Activated CD4-positive, alpha-beta T cell treated with anti-CD3 and anti-CD28 coated beads for 36 hours (primary cell): ENCODE data around the gene CTBS. TPM values are rescaled to one million over a fixed set of nuclear protein-coding genes. Genes with fewer than 3 reads are reported as not detected.

Source experiments
- ATAC-seq: fragments of 200-7000 bp; cut with Tn5 transposase; one replicate; pipeline ENCODE4 v1.10.0; 2021; ENCODE audit warnings: mild to moderate bottlenecking, moderate library complexity
- CTCF ChIA-PET: fragments of 350-600 bp; sonication (Branson Sonifier 250); formaldehyde crosslinking; loops from one replicate; lab custom pipeline; 2021; ENCODE audit warnings: antibody characterized with exemption; lab: Charles Lee
- POLR2A ChIA-PET: fragments of 350-600 bp; sonication (Branson Sonifier 250); formaldehyde crosslinking; loops from one replicate; lab custom pipeline; 2021; ENCODE audit warnings: antibody characterized with exemption, inconsistent platforms; lab: Charles Lee
- DNase-seq: peaks from one replicate; pipeline ENCODE4 v3.0.0-alpha.2; 2020
- H3K27ac Mint-ChIP-seq: one replicate; pipeline ENCODE4 v1.8.0; 2021; ENCODE audit warnings: mixed read lengths
- H3K27me3 Mint-ChIP-seq: one replicate; pipeline ENCODE4 v1.8.0; 2021; ENCODE audit warnings: mixed read lengths
- H3K36me3 Mint-ChIP-seq: one replicate; pipeline ENCODE4 v1.8.0; 2021; ENCODE audit warnings: low read depth, mixed read lengths
- H3K4me1 Mint-ChIP-seq: one replicate; pipeline ENCODE4 v1.8.0; 2021; ENCODE audit warnings: mixed read lengths
- H3K4me3 Mint-ChIP-seq: one replicate; pipeline ENCODE4 v1.8.0; 2021; ENCODE audit warnings: mild to moderate bottlenecking, moderate library complexity, mixed read lengths
- H3K9me3 Mint-ChIP-seq: one replicate; pipeline ENCODE4 v1.8.0; 2021; ENCODE audit warnings: low read depth, mixed read lengths
- intact Hi-C, 2 experiments: fragments of 100-400 bp; cut with DNase I in 1 of 2; cut with micrococcal nuclease in 1 of 2; formaldehyde crosslinking; loops; one replicate each; pipeline versions ENCODE4 v1.14.2 to v1.15.1; 2022 to 2024; cut with DNase I, micrococcal nuclease
- total RNA-seq, 2 experiments: library from RNA; stranded (reverse); gene quantifications; one replicate each; pipeline ENCODE4 v1.2.3, GENCODE V29; 2021

Gene CTBS
- total RNA-seq = 10 to 100 TPM; 13.5 to 17.3 TPM

- peak; percentile 85 for ATAC-seq
- CTCF ChIA-PET = interaction anchor here (0.9 to 2.9 kb wide), 9 partner anchors 10 to 685 kb away, joined by 3 to 28 read pairs (median 5); partner anchors contain the start of genes C1orf52, GNG5 and SPATA1
Measured at GRCh38 chr1:84573967-84574842, at the start of gene CTBS. CTBS (minus strand) TSS chr1:84574440; CDS start chr1:84574415, 25 bp downstream.

DNA sequence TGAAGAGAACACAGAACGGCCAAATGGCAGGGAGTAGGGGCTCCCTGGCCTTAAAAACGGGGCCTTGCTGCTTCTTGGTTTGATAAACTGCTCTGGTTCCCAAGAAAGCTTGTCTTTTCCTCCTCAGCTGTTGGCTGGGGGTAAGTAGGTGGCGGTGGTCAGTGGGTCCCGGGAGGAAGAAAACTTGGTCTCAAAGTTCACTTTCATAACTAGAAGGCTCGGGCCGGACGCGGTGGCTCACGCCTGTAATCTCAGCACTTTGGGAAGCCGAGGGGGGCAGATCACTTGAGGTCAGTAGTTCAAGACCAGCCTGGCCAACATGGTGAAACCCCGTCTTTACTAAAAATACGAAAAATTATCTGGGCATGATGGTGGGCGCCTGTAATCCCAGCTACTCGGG, 47.3 kb upstream of the CTBS start:
- CTCF ChIA-PET = interaction anchor here (0.8 to 5.1 kb wide), 6 partner anchors 26 to 187 kb away, joined by 3 to 31 read pairs (median 4); no protein-coding TSS in a partner anchor
- H3K9me3 Mint-ChIP-seq = no peaks in the 10 kb centered on the region
- no peak overlapping the region for H3K4me3 Mint-ChIP-seq
- no peaks in the 10 kb centered on the region for H3K27me3 Mint-ChIP-seq
- no peaks in the 10 kb centered on the region for H3K36me3 Mint-ChIP-seq
- POLR2A ChIA-PET = no interaction called here
- ATAC-seq = no peak
- intact Hi-C loops = loop anchor here (1.0 to 10.0 kb wide), 10 partner anchors 71 to 687 kb away; partner anchors contain the start of genes PRKACB (in 1 of the 2), RPF1 (in 1 of the 2), SSX2IP (in 1 of the 2) and TTLL7 (in 1 of the 2)
- no peak for DNase-seq
- H3K4me1 Mint-ChIP-seq = peaks cover 20% of the 10 kb centered on the region
- no peak overlapping the region for H3K27ac Mint-ChIP-seq

More at GRCh38 chr1:84573967-84574842, at the start of gene CTBS:
- POLR2A ChIA-PET = interaction anchor here (0.6 to 2.3 kb wide), 11 partner anchors 23 to 702 kb away, joined by 3 to 20 read pairs (median 5); partner anchors contain the start of genes BCL10, GNG5 and SPATA1
- Mint-ChIP-seq H3K9me3 (no peaks in the 10 kb centered on the region), H3K4me3 (peak within 1 kb of the TSS; percentile 97), H3K27ac (peak within 1 kb of the TSS; percentile 99), H3K36me3 (peaks cover 28% of the 10 kb centered on the region), H3K27me3 (no peaks in the 10 kb centered on the region), H3K4me1 (peaks cover 45% of the 10 kb centered on the region)
- DNase-seq = peak; percentile 94
- intact Hi-C loops = loop anchor here (1.0 to 5.0 kb wide), 14 partner anchors 25 to 703 kb away; partner anchors contain the start of genes BCL10 (in 2 of the 2), GNG5 (in 2 of the 2), RPF1 (in 2 of the 2) and SPATA1 (in 2 of the 2)

GRCh38 chr1:84620720-84621313, 46.6 kb upstream of the CTBS start:
- Mint-ChIP-seq H3K4me3 (peak overlapping the region; percentile 80), H3K36me3 (no peaks in the 10 kb centered on the region), H3K27me3 (no peaks in the 10 kb centered on the region), H3K27ac (peak overlapping the region; percentile 91), H3K9me3 (no peaks in the 10 kb centered on the region), H3K4me1 (peaks cover 20% of the 10 kb centered on the region)
- ATAC-seq (peak; percentile 90), DNase-seq (peak; percentile 91)
- intact Hi-C loops = loop anchor here (1.0 to 10.0 kb wide), 14 partner anchors 47 to 686 kb away; partner anchors contain the start of genes RPF1 (in 2 of the 2), CTBS (in 1 of the 2), GNG5 (in 1 of the 2) and PRKACB (in 1 of the 2)
- CTCF ChIA-PET = interaction anchor here (0.6 to 5.1 kb wide), 34 partner anchors 13 to 477 kb away, joined by 3 to 31 read pairs (median 4); partner anchors contain the start of genes CTBS, GNG5, PRKACB and RPF1
- POLR2A ChIA-PET = interaction anchor here (1.0 to 1.3 kb wide), 2 partner anchors 47 to 115 kb away, joined by 5 to 7 read pairs; partner anchors contain the start of genes CTBS, GNG5 and SPATA1

- ATAC-seq (peak; percentile 69), DNase-seq (peak; percentile 83)
- Mint-ChIP-seq H3K27ac (peak overlapping the region; percentile 84), H3K36me3 (no peaks in the 10 kb centered on the region), H3K27me3 (no peaks in the 10 kb centered on the region), H3K4me1 (peaks cover 20% of the 10 kb centered on the region), H3K4me3 (peak overlapping the region; percentile 48), H3K9me3 (peaks cover under 1% of the 10 kb centered on the region)
- intact Hi-C loops = loop anchor here (1.0 to 10.0 kb wide), 16 partner anchors 20 to 685 kb away; partner anchors contain the start of genes SSX2IP (in 2 of the 2), CTBS (in 1 of the 2), GNG5 (in 1 of the 2) and PRKACB (in 1 of the 2)
- POLR2A ChIA-PET = interaction anchor here (0.5 to 1.4 kb wide), 4 partner anchors 8 to 1776 kb away, joined by 4 to 12 read pairs (median 4); partner anchors contain the start of gene CTBS
- CTCF ChIA-PET = interaction anchor here (0.7 to 5.1 kb wide), 24 partner anchors 13 to 476 kb away, joined by 3 to 31 read pairs (median 4); partner anchors contain the start of genes CTBS, PRKACB and RPF1
Measured at GRCh38 chr1:84619383-84620102, 45.3 kb upstream of the CTBS start.

DNA sequence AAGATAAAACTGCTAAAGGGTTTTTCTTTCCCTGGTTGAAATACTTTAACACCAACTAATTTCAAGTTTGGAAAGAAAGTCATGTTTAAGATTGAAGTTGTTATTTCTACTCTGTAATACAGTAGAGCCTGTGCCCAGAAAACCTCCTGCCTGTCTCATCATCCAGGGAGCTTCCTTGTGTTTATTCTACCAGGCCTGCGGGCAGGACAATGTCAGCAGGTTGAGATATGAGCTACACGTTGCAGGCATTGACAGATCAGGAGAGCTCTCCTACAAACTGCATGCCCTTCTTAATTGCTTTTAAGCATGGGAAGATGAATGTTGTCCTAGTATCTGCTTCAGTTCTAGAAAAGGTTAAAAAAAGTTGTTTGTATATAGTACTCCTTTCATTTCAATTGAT, 43.1 kb upstream of the CTBS start:
- ChIA-PET CTCF (no interaction called here), POLR2A (no interaction called here)
- no peak for ATAC-seq
- Mint-ChIP-seq H3K4me1 (peaks cover 20% of the 10 kb centered on the region), H3K36me3 (no peaks in the 10 kb centered on the region), H3K4me3 (no peak overlapping the region), H3K27me3 (no peaks in the 10 kb centered on the region), H3K9me3 (peaks cover 5% of the 10 kb centered on the region), H3K27ac (no peak overlapping the region)
- DNase-seq = no peak
- intact Hi-C loops = no loop called here

DNA sequence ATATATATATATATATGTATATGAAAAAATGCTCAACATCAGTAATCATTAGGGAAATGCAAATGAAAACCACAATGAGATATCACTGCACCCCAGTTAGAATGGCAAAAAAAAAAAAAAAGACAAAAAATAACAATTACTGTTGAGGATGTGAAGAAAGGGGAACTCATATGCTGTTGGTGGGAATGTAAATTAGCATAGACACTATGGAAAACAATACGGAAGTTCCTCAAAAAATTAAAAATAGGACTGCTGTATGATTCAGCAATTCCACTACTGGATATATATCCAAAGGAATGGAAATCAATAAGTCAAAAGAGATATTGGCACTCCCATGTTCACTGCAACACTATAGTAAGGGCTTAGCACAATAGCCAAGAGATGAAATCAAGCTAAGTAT, 41.5 kb upstream of the CTBS start:
- Mint-ChIP-seq H3K4me1 (peaks cover 23% of the 10 kb centered on the region), H3K36me3 (no peaks in the 10 kb centered on the region), H3K27me3 (peaks cover 2% of the 10 kb centered on the region), H3K4me3 (no peak overlapping the region), H3K9me3 (peaks cover 7% of the 10 kb centered on the region), H3K27ac (no peak overlapping the region)
- DNase-seq (no peak), ATAC-seq (no peak)
- CTCF ChIA-PET = interaction anchor here (0.7 kb wide), 1 partner anchor 37 kb away, joined by 3 read pairs; no protein-coding TSS in a partner anchor
- intact Hi-C loops = no loop called here
- POLR2A ChIA-PET = no interaction called here

- intact Hi-C loops = no loop called here
- DNase-seq (no peak), ATAC-seq (no peak)
- no peak overlapping the region for H3K4me3 Mint-ChIP-seq
- H3K36me3 Mint-ChIP-seq = no peaks in the 10 kb centered on the region
- H3K27me3 Mint-ChIP-seq = peaks cover 2% of the 10 kb centered on the region
- POLR2A ChIA-PET = no interaction called here
- CTCF ChIA-PET = interaction anchor here (0.6 to 1.1 kb wide), 5 partner anchors 13 to 705 kb away, joined by 3 to 4 read pairs (median 3); no protein-coding TSS in a partner anchor
- peaks cover 8% of the 10 kb centered on the region for H3K9me3 Mint-ChIP-seq
- H3K4me1 Mint-ChIP-seq = peaks cover 9% of the 10 kb centered on the region
- no peak overlapping the region for H3K27ac Mint-ChIP-seq
Measured at GRCh38 chr1:84613887-84614286, 39.6 kb upstream of the CTBS start.

DNA sequence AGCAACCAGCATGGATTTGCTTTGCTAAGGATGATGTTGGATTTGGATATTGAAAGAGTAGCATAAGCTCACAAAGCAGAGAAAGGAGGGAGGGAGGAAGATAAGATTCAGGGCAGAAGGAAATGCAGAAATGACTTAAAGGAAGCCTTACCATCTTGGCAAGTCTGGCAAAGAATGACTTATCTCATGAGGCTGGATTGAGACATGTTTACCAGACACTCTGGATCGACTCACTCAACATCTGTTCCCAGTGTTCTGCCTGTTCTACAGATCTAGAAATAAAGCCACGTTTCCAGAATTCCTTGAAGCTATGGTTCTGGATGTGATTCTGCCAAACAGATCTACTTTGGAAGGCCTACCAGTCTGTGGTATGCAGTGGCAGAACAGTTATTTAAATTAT, 38.8 kb upstream of the CTBS start:
- H3K27ac Mint-ChIP-seq = no peak overlapping the region
- H3K27me3 Mint-ChIP-seq = peaks cover 2% of the 10 kb centered on the region
- H3K4me3 Mint-ChIP-seq = no peak overlapping the region
- H3K9me3 Mint-ChIP-seq = peaks cover 8% of the 10 kb centered on the region
- ChIA-PET CTCF (interaction anchor here (0.9 to 1.1 kb wide), 2 partner anchors 11 to 171 kb away, joined by 3 read pairs; no protein-coding TSS in a partner anchor), POLR2A (no interaction called here)
- DNase-seq (no peak), ATAC-seq (no peak)
- intact Hi-C loops = no loop called here
- H3K36me3 Mint-ChIP-seq = no peaks in the 10 kb centered on the region
- peaks cover 9% of the 10 kb centered on the region for H3K4me1 Mint-ChIP-seq

DNA sequence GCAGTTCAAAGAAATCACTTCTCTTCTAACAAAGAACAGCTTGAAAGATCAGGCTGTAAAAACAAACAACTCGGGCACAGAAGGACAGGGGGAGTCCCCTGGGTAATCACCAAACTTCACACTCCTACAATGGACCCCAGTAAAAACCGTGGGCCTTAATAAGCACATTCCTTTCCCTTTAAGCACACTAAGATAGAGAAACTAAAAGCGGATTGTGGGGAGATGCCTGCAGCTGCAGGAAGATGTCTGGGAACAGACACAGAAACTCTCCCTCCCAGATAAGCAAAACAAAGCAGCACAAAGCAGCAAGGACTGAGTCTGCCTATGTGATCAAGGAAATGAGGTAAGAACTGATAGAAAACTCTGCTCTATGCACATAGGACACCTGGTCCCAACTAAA, 37.6 kb upstream of the CTBS start:
- intact Hi-C loops = no loop called here
- ATAC-seq = peak; percentile 44
- H3K36me3 Mint-ChIP-seq = no peaks in the 10 kb centered on the region
- H3K9me3 Mint-ChIP-seq = peaks cover 8% of the 10 kb centered on the region
- CTCF ChIA-PET = interaction anchor here (0.6 to 1.0 kb wide), 2 partner anchors 43 to 169 kb away, joined by 3 to 4 read pairs; no protein-coding TSS in a partner anchor
- POLR2A ChIA-PET = interaction anchor here (0.7 to 0.8 kb wide), 2 partner anchors 8 to 38 kb away, joined by 3 to 4 read pairs; partner anchors contain the start of gene CTBS
- no peak for DNase-seq
- peak overlapping the region; percentile 23 for H3K27ac Mint-ChIP-seq
- H3K4me3 Mint-ChIP-seq = no peak overlapping the region
- peaks cover 9% of the 10 kb centered on the region for H3K4me1 Mint-ChIP-seq
- H3K27me3 Mint-ChIP-seq = peaks cover 2% of the 10 kb centered on the region

GRCh38 chr1:84611091-84611490, 36.9 kb upstream of the CTBS start:
- Mint-ChIP-seq H3K27ac (no peak overlapping the region), H3K36me3 (peaks cover 4% of the 10 kb centered on the region), H3K4me1 (peaks cover 9% of the 10 kb centered on the region), H3K4me3 (no peak overlapping the region), H3K9me3 (peaks cover 15% of the 10 kb centered on the region), H3K27me3 (peaks cover 2% of the 10 kb centered on the region)
- DNase-seq = no peak
- no peak for ATAC-seq
- intact Hi-C loops = no loop called here
- ChIA-PET CTCF (interaction anchor here (1.0 kb wide), 1 partner anchor 169 kb away, joined by 4 read pairs; no protein-coding TSS in a partner anchor), POLR2A (interaction anchor here (0.7 to 0.8 kb wide), 2 partner anchors 9 to 38 kb away, joined by 3 to 4 read pairs; partner anchors contain the start of gene CTBS)
